ENCODE results near the gene HDAC9. TPM values are rescaled to one million over a fixed set of nuclear protein-coding genes. Genes with fewer than 3 reads are reported as not detected.

The HDAC9 gene
- total RNA-seq, 1 experiment from 2014 or later, result 4.3 TPM

DNA sequence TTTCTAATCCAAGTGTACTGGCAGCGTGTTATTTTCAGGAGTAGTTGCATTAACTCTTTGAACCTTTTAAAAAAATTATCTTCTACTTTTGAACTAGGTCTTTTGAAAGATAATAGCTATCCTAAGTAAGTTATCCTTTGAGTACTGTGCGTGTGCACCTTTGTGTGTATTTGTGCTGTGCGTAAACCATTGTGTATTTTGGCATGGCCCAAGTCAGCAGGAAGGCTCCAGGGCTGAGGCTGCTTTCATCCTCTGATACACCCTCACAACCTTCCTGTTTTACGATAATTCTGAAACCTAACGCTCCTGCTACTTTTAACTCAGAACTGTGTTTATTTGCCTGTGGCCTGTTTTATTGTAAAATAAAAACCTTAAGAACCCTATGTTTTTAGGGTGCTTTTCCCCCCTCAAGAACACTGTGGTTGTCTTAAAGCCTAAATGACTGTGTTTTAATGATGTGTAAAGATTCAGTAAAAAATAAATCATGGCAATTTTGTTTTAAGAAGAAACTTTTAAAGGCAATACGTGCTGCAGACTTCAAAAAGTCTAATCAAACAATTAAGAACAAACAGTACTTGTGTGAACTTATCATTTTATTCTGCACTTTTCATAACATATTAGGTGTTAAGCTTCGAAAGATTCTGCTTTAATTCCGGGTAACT lies 57.5 kb downstream of the HDAC9 start:
- BruUV-seq (replicated peaks), result no TSS peak
- H3K9me3 ChIP-seq (ENCODE audit: control insufficient read depth in 1 of 2, insufficient read depth in 1 of 2, low read depth in 1 of 2, low read length in 2 of 2), result no peaks in the 10 kb centered on the region
- H3K79me2 ChIP-seq (ENCODE audit: insufficient read depth, low read length), result no peaks in the 10 kb centered on the region
- no peaks in the 10 kb centered on the region for H3K36me3 ChIP-seq (ENCODE audit: control insufficient read depth in 1 of 2, insufficient read depth in 2 of 2, low read length in 2 of 2)
- H3K9ac ChIP-seq (ENCODE audit: low read length), result no peak overlapping the region
- intact Hi-C loops (cut with micrococcal nuclease), result no loop called here
- H3K4me1 ChIP-seq (ENCODE audit: control insufficient read depth in 1 of 2, insufficient read depth in 2 of 2, low read length in 2 of 2), result no peaks in the 10 kb centered on the region
- no peak for ATAC-seq
- H3K27me3 ChIP-seq (ENCODE audit: insufficient read depth, low read length), result no peaks in the 10 kb centered on the region
- no peaks in the 10 kb centered on the region for H3K9me2 ChIP-seq (ENCODE audit: insufficient read depth)
- TF ChIP-seq SRF (IDR thresholded peaks at IDR 0.05; ENCODE audit: low read depth) (no peak), CBX3 (IDR thresholded peaks at IDR 0.05; ENCODE audit: low read depth) (no peak), JUND (IDR thresholded peaks at IDR 0.05) (no peak), SP1 (IDR thresholded peaks at IDR 0.05; ENCODE audit: low read depth) (no peak), CEBPB (IDR thresholded peaks at IDR 0.05; ENCODE audit: low read depth) (no peak)
- TF ChIP-seq, protein P1, sequence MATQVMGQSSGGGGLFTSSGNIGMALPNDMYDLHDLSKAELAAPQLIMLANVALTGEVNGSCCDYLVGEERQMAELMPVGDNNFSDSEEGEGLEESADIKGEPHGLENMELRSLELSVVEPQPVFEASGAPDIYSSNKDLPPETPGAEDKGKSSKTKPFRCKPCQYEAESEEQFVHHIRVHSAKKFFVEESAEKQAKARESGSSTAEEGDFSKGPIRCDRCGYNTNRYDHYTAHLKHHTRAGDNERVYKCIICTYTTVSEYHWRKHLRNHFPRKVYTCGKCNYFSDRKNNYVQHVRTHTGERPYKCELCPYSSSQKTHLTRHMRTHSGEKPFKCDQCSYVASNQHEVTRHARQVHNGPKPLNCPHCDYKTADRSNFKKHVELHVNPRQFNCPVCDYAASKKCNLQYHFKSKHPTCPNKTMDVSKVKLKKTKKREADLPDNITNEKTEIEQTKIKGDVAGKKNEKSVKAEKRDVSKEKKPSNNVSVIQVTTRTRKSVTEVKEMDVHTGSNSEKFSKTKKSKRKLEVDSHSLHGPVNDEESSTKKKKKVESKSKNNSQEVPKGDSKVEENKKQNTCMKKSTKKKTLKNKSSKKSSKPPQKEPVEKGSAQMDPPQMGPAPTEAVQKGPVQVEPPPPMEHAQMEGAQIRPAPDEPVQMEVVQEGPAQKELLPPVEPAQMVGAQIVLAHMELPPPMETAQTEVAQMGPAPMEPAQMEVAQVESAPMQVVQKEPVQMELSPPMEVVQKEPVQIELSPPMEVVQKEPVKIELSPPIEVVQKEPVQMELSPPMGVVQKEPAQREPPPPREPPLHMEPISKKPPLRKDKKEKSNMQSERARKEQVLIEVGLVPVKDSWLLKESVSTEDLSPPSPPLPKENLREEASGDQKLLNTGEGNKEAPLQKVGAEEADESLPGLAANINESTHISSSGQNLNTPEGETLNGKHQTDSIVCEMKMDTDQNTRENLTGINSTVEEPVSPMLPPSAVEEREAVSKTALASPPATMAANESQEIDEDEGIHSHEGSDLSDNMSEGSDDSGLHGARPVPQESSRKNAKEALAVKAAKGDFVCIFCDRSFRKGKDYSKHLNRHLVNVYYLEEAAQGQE (IDR thresholded peaks at IDR 0.05; ENCODE audit: low read depth), result no peak
- no peak overlapping the region for H3K4me2 ChIP-seq (ENCODE audit: low read length)
- H3K4me3 ChIP-seq (replicated peaks in 1 of 2; ENCODE audit: low read depth in 1 of 2, low read length in 2 of 2), result no peak overlapping the region
- ChIA-PET RAD21 (ENCODE audit: low non-redundant PET in 1 of 2, low total read pairs in 2 of 2, uncharacterized antibody in 2 of 2, unreplicated experiment in 2 of 2) (no interaction called here), CTCF (no interaction called here), POLR2A (no interaction called here)
- no peak overlapping the region for H3K27ac ChIP-seq (ENCODE audit: low read depth, low read length)
- no peak for DNase-seq (ENCODE audit: low read depth, low spot score)
- no peak overlapping the region for H2AFZ ChIP-seq (ENCODE audit: low read depth, low read length, poor library complexity, severe bottlenecking)
- no peaks in the 10 kb centered on the region for H4K20me1 ChIP-seq (ENCODE audit: insufficient read depth)

DNA sequence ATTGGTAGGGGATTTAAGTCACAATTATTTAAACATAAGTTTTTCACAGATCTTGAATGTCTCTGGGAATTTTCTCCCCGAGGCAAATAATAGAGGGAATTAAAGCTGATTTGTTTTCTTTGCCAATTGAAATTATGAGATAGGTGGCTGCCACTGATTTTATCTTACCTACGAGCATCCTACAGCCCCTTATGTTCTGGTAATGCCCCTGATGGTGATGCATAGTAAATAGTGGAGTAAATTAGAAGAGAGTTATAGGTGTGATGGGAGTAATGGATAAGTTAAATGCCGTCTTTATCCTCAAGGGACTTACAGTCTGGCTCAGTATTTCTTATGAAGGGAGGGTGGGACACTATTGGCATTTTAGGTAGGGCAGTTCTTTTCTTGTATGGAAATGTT lies 58.1 kb downstream of the HDAC9 start:
- Histone ChIP-seq H4K20me1 (ENCODE audit: insufficient read depth) (no peaks in the 10 kb centered on the region), H3K27me3 (ENCODE audit: insufficient read depth, low read length) (no peaks in the 10 kb centered on the region), H3K9me3 (ENCODE audit: control insufficient read depth in 1 of 2, insufficient read depth in 1 of 2, low read depth in 1 of 2, low read length in 2 of 2) (no peaks in the 10 kb centered on the region), H2AFZ (ENCODE audit: low read depth, low read length, poor library complexity, severe bottlenecking) (no peak overlapping the region), H3K4me1 (ENCODE audit: control insufficient read depth in 1 of 2, insufficient read depth in 2 of 2, low read length in 2 of 2) (no peaks in the 10 kb centered on the region), H3K9me2 (ENCODE audit: insufficient read depth) (no peaks in the 10 kb centered on the region), H3K9ac (ENCODE audit: low read length) (no peak overlapping the region), H3K27ac (ENCODE audit: low read depth, low read length) (no peak overlapping the region), H3K4me3 (replicated peaks in 1 of 2; ENCODE audit: low read depth in 1 of 2, low read length in 2 of 2) (no peak overlapping the region), H3K4me2 (ENCODE audit: low read length) (no peak overlapping the region), H3K79me2 (ENCODE audit: insufficient read depth, low read length) (no peaks in the 10 kb centered on the region), H3K36me3 (ENCODE audit: control insufficient read depth in 1 of 2, insufficient read depth in 2 of 2, low read length in 2 of 2) (no peaks in the 10 kb centered on the region)
- POLR2A ChIA-PET, result no interaction called here
- no peak for TF ChIP-seq ELF1 (IDR thresholded peaks at IDR 0.05; ENCODE audit: borderline replicate concordance, low read depth)
- TF ChIP-seq, protein P2, sequence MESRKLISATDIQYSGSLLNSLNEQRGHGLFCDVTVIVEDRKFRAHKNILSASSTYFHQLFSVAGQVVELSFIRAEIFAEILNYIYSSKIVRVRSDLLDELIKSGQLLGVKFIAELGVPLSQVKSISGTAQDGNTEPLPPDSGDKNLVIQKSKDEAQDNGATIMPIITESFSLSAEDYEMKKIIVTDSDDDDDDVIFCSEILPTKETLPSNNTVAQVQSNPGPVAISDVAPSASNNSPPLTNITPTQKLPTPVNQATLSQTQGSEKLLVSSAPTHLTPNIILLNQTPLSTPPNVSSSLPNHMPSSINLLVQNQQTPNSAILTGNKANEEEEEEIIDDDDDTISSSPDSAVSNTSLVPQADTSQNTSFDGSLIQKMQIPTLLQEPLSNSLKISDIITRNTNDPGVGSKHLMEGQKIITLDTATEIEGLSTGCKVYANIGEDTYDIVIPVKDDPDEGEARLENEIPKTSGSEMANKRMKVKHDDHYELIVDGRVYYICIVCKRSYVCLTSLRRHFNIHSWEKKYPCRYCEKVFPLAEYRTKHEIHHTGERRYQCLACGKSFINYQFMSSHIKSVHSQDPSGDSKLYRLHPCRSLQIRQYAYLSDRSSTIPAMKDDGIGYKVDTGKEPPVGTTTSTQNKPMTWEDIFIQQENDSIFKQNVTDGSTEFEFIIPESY (IDR thresholded peaks at IDR 0.05; ENCODE audit: extremely low read depth, insufficient replicate concordance, low read length), result no peak
- no peak for TF ChIP-seq TCF7L2 (IDR thresholded peaks at IDR 0.05; ENCODE audit: borderline replicate concordance, extremely low read depth, insufficient read depth, insufficient read length)
- TF ChIP-seq SRF (IDR thresholded peaks at IDR 0.05; ENCODE audit: low read depth), result no peak
- DNase-seq (ENCODE audit: low read depth, low spot score) (no peak), ATAC-seq (no peak)
- intact Hi-C loops (cut with micrococcal nuclease), result no loop called here
- CTCF ChIA-PET, result no interaction called here
- RAD21 ChIA-PET (ENCODE audit: low non-redundant PET in 1 of 2, low total read pairs in 2 of 2, uncharacterized antibody in 2 of 2, unreplicated experiment in 2 of 2), result no interaction called here
- no TSS peak for BruUV-seq (replicated peaks)
